CD4-positive, alpha-beta T cell treated with Interferon alpha-2 for 1 hour (primary cell): ENCODE data around the gene PGGT1B.
"Not testable (repeated sequence)": the region's sequence is repeated elsewhere in the genome, so short reads cannot be mapped to it uniquely, and the experiment has no call there.

Experiments used
- DNase-seq, 2 donors: peaks; one replicate each; pipeline ENCODE4 v3.0.0-alpha.2; 2020 to 2022

The PGGT1B gene

DNA sequence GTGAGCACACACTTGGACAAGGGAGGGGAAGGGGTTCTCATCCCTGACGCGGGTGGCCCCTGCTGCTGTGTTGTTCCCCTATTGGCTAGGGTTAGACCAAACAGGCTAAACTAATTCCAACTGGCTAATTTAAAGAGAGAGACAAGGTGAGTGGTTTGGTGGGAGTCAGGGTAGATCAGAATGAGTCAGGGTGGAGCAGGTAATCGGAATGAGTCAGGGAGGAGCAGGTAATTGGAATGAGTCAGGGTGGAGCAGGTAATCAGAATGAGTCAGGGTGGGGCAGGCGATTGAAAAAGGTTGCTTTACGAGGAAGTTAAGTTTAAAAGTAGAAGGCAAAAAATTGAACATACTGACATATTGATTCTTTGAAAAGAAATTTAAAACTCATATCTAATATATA is 13.3 kb downstream of the PGGT1B start:
- DNase-seq: not testable (repeated sequence)

DNA sequence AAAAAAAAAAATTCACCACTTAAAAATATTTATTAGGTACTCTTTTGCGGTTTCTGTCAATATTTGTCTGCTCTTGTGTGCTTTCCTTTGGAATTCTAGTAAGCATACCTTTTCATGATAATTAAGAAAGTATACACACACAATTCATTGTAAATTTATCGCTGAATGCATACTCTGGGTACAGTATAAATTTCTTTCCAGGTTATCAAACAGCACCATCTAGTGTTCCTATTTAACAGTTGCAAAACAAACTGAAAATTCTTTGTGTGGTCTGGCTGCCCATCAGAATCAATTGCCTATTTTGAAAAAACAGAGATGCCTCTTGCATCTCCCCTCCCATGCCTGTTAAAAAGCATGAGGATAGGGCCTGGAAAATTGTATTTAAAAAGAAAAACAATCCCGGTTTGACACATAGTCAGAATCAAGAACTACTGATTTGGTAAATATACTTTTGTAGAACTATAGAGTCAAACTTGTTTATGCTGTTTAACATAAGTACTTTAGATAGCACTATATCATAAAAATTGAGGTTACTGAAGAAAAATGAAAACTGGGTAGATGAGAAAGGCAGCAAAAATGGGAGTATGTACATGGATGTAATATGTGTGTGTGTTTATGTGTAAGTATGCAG is 16.2 kb downstream of the PGGT1B start:
- DNase-seq: peak in 1 of 2 donors; percentile 45

DNA sequence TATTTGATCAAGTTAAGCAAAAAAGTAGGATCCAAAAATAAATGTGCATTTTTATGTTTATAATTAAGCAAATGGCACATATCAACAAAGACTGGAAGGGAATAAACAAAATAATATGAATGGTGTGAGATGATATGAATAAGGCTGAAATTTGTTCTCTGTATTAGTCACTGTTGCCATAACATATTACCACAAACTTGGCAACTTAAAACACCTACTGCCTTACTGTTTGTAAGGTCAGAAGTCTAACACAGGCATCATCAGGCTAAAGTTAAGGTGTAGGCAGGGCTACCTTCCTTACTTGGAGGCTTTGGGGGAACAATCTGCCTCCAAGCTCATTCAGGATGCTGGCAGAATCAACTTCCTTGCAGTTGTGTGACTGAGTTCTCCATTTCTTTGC is 19.3 kb downstream of the PGGT1B start:
- DNase-seq: no peak

DNA sequence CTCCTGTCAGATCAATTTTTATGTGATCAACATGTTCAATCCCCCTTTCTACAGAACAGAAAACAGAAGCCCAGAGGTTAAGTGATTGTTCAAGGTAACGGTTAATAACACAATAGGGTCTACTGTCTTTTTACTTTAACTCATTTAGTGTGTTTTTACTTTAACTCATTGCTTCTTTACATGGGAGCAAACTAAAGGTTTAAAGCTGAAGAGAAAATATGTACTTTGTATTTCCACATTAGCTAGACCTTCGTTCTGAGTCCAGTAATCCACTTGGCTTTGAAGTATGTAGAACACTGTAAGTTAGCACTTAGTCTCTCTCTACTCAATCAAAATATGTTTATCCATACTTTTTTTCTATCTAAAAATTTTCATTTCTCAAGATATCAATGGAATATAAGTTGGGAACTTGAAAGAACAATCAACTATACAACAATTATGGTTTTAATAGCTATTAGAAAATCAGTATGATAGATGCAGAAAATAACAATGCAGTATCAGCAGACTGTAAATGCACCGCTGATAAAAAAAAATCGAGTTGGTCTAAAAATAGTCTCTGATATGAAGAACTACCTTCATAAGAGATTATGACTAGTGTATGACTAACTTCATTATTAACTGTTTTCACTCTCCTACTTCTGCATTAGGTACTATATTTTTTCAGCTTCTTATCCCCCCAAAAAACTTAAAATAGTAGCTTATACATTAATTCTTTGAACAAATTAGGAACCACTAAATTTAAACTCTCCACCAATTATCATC is 20.6 kb downstream of the PGGT1B start:
- no peak for DNase-seq

DNA sequence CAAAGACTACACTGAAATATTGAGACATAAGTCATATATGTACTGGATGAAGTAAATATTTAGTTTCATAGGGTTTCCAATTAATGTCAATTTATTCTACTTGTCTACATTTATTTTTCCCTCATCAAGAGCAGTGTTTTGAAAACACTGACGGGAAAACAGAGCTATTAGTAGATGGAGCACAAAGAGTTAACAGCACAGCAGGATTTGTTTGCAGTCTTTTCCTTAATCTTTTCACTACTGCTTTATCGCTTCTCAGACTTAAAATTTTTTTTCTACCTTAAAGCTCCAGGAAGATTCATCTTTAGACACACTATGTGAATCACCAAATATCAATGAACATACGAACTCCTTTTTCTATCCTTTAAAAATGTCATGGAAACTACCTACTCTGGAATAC is 25.6 kb downstream of the PGGT1B start:
- DNase-seq: no peak

DNA sequence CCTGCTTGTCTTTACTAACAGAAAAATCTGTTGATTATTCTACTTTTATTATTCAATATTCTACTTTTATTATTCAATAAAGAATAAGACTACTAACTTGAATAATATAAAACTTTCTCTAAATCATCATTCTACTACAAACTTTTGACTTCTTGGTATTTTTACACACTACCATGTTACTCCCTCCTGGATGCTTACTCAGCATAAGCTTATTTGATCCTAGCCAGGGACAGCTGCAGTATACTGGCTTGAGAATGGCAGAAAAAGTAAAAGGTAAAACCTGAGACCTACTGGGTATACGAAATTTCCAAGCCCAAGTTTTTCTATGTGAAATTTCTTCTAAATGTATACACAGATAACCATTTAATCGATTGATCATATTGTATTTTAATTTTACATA is 26.1 kb downstream of the PGGT1B start:
- DNase-seq: no peak

DNA sequence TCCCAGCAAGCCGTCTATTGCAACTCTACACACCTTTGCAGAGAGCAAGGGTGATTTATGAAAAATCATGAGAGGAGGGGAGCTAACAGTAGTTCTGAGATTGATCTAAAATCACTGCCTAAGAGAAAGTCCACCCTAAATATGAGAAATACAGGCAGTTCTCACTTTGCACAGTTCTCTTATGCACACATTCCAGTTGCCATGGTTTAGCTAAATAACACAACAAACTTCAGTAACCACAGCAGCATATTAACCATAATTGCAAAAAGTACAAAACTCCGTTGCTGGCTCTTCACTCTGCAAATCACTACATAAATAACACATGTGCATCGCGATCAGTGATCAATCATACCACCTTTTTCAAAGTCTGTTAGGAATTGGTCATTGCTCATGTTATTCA is 31.1 kb downstream of the PGGT1B start:
- no peak for DNase-seq

DNA sequence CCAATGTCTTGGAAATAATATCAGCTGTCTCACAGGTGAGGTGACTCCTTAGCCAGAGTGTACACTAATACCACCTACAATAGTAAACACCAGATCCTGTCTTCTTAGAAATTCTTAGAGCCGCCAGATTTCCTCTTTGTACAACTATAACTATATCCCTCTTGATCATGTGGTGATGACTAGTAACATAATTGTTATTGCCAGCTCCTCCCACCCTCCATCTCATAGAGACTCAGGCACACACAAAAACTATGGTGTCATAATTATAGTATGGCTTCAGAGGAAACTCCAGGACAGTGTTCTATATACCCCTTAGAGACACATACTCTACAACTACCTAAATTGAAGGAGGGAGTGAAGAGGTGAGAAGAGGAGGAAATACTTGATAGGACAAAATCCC is 33.1 kb downstream of the PGGT1B start:
- no peak for DNase-seq

DNA sequence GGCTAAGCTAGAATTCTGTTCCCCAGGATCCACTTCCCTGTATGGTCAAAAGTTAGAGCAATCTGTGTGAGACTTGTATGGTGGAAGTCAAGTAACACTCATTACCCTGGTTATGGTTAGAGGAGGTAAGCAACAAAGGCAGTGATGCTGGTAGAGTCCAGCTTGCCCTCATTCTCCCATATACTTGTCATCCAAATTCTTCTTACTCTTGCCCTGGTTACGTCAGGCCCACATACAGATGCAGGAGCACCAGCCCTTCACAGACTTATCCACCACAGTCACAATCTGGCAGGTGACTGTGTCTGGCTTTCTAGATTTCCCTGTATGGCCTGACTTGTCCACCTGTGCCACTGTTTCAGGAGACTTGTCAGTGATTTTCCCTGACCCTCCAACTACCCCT is 35.4 kb downstream of the PGGT1B start:
- no peak for DNase-seq

DNA sequence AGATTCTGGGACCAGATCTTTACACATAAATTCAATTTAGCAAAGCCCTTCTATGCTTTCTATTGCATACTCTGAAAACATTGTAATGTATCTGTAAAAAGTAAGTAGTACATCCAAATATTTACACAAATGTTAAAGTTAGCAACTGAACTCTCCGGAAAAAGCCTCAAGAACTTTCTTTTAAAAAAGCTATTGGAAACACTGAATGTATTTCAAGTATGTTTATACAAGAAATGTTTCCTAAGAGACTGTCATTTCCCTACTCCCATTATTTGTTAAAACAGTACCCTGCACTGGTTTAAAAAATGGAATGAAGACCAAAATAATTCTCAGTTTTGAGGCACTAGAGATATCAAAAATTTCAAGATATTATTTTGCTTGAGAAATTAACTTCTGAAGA is 48.1 kb downstream of the PGGT1B start:
- DNase-seq: no peak

DNA sequence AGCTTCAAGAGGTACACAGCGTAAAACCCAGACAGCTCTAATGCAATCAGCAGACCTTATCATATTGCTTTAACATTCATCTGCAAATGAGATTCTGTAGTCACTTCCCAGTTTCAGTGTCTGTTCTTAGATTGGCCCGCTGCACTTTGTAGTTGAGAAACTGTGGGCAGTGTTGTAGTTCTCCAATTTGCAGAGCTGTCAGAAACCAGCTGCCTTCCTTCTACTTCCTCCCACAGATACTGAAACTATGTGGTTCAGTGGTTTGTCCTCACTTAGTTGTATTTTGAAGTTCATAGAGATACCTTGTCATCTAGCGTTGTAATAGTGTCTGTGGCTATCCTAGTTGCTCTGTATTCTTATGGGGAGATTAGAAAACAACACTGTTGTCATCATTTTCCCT is 53.4 kb downstream of the PGGT1B start:
- peak; percentile 54 to 69 for DNase-seq

DNA sequence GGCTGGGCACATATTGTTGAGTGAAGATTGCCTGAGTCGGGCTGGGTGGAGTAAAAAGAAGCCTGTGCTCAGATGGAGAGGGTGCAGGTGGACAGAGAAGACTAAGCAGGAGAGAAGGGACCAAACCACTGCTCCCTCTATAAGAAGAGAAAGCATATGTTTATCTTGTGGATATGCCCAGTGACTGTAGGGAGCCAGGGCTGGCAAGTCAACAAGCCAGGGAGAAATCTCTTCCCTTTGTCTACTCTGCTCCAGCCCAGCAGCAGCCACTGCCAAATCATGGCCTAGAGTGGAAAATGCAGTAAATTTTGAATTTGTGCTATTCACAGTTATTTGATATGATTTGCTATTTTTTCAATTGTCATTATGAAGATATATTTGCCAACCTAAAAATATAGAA is 59.7 kb downstream of the PGGT1B start:
- no peak for DNase-seq

DNA sequence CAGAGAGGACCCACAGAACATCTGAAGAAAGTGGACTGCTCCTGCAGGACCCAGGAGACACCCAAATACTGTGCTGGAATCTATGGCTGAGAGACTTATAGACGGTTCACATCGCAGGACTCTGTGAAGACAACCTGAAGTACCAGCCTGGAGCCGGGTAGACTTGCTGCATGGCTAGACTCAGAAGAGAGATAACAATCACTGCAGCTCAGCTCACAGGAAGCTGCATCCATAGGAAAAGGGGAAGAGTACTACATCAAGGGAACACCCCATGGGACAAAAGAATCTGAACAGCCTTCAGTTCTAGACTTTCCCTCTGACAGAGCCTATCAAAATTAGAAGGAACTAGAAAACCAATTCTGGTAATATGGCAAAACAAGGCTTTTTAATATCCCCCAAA is 66.5 kb downstream of the PGGT1B start:
- no peak for DNase-seq

DNA sequence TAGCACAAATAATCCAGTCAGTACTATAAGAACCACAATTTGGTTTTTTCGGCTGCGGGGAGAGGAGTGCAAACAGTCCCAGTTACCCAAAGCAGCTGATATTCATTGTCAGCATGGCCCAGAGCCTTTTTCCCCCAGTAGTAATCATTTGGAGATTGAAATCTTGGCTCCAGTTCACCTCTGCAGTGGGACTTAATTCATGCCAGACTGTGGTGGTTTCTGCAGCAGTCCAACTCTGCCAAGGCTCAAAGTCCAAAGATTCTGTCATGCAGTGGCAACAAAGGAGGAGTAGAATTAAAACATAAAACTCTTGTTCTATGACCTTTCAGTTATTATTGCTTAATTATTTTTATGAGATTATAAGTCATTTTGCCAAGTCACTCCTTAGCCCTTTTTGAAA is 68.0 kb downstream of the PGGT1B start:
- DNase-seq: no peak

DNA sequence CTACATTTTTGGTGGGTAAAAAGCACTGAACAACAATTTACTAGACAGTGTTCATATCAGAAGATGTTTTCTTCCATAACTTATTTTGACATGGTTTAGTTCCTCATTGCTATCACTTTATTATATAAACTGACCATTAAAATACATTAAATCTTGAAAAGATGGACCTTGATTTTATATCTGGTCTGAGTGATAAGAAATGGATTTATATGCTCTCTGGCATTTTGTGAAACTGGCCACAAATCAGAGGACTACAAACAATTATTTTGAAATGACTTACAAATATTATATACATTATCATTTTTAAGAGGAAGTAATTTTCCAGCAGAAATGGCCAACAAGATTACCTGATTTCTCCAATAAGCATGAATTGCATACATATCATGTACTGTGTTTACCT is 69.4 kb downstream of the PGGT1B start:
- DNase-seq: no peak

DNA sequence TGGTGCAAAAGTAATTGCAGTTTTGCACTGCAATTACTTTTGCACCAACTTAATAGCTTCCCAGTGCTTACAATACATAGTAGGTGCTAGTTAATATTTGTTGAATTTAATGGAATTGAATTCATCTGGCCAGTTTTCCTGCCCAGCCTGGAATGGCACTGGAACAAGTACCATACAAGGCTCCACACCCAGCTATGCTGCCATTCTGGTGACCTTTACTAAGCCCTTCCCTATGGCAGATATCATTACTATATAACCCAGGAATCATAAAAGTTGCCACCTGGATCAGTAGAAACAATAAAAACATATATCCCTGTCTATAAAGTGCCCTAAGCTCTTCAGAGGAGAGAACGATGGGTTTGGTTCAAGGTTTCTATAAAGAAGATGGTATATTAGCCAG is 70.6 kb downstream of the PGGT1B start:
- no peak for DNase-seq

DNA sequence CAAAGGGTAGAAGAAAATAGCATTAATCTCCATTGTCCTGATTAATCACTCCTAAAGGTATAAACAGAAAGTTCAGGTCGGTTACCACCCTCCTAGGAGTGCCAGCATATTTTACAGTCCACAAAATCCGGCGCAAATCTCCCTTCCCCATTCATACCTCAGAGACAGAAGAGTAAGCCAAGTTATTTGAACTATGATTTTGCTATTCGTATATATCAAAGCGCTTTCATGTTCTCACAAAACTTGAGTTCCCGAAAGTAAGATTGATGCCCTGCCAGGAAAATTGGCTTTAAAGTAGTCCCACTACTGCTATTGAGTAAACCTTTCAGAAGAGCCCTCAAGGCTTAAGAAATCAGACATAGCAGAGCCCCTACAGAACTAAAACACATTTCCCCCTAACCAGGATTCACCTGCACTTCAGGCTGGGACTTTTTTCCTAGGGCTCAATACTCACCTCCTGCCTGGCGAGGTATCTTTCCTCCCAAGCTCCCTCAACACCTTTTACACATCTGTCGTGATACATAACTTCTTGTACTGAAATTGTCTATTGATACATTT is 71.1 kb downstream of the PGGT1B start:
- no peak for DNase-seq

DNA sequence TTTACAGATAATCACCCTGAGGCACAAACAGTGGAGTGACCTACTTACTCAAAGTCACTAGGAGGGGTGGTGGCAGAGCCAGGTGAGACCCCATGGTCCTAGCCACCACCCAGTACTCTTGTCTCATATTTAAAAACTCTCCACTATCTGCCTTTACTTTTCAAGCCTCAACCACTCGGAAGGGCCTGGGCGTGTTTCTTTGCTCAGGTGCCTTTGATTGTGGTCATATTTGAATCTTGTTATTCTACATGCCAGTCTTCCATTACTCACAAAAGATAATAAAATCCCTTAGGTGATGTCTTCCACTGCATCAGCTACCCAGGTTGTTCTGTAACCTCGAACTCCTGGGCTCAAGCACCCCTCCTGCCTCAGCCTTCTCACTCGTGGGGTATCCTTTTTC is 72.3 kb downstream of the PGGT1B start:
- DNase-seq: no peak

DNA sequence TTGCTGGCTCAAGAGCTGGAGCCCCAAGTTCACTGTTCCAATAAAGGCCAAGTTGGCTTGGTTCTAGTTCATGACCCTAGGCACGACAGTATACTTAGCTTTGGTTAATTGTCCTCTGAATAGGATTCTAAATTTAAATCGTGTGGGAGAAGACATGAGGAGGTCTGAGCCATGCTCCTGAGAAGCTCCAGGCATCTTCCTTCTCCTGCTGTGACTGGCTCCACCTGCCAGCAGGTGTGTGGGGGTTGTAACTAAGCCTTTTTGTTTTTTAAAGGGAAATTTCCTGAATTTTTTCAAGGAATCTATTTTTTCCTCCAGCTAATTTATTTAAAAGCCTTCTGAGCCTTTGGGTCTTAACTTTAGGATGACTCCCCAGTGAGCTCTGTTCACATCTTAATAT is 72.8 kb downstream of the PGGT1B start:
- no peak for DNase-seq

DNA sequence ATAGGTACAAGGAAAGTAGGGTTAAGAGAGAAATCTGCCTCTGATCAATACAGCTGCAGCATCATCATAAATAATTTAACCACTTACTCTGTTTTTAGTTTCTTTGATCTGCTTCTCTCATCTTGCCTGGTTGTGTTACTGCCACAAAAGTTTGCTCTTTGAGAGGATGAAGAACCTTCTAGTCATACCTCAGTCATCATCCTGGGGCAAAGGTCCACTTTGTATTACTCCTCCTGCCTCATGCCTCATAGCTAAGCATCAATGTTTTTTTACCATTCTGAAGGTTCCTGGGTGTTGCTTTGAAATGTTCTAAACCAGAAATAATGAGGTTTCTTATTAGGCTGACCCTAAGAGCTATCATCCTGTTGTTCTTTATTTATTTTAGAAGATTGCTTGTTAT is 75.9 kb downstream of the PGGT1B start:
- no peak for DNase-seq

DNA sequence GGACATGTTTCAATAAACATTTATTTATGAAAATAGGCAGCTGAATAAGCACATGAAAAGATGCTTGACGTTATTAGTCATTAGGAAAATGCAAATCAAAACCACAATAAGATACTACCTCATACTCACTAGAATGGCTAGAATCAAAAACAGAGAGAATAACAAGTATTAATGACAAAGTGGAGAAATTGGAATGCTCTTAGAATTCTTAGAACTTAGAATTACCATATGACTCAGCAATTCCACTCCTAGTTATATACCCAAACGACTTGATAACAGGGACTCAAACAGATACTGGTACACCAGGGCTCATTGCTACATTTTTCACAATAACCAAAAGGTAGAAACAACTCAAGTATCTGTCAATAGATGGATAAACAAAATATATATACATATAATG is 77.9 kb downstream of the PGGT1B start:
- DNase-seq: no peak

DNA sequence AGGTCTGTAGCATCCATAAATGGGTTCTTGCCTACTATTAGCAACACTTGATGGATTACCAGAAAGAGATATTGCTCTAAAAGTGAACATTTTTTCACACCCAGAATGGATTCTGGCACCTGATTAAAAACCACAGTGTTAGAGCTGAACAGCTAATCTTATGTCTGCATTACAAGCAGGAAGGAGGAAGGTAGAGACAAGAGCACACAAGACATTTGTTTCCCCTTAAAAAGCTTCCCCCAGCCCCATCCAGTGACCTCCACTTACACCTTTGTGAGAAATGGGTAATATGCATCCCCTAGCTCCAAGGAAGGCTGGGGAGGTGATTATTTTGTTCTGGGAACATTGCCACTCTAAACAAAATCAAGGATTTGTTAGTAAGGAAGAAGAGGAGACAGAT is 80.9 kb downstream of the PGGT1B start:
- DNase-seq: no peak

DNA sequence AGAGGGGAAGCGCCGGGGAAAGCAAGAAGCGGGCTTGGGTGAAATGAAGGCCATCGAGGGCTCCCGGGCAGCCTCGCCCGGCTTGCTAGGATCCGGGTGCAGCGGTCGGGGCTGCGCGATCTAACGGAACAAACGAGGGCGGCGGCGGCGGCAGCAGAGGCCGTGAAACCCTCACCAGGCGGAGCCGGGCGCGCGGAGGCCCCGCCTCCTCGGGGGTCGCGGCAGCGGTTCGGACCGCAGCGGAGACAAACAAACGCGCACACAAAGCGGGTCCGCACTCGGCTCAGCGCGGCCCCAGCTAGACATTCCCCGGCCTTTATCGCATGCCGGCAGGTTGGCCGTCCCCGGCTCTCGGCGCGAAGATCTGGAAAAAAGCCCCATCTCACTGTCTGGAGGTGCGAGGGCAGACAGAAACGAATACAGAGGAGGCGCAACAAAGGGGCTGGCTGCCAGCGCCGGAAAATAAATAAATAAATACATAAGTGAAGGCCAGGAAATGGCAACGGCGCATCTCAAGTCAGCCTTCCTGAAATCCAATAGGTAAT is 82.4 kb downstream of the PGGT1B start:
- peak in 1 of 2 donors; percentile 25 for DNase-seq

DNA sequence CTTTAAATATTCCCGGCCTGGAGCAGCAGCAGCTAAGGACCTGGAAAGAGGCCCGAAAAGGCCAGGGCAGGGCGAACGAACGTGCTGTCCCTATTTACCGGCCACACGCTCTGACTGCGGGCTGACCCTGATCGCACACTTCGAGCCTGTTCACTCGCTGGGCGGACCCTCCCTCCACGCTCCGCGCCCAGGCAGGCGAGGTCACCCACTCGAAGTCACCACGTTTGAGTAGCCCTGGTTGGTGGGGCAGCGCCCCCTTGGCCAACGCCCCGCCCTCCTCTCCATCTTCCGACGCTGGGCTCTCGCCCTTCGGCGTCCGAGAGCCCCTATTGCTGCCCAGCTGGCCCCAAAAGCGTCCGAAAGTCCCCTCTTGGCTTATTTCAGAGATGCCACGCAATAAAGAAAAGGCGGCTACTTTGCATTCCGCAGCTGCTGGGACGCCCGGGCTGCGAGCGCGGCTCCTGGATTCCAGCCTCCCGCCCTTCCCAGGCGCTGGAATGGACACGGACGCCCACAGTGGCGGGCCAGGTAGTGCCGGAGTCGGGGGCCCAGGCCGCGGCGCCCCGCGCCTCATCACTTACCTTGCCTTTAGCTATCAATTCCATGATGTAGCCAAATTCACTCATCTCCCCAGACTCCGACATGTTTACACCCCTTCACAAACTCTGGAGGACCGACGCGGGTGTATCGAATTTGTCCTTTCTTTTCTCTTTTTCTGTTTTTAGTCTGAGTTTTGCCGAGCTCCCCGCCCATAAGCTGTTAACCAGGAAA is 83.1 kb downstream of the PGGT1B start:
- no peak for DNase-seq
